A673 (cell line): ENCODE measurements around the gene NIP7. TPM values are rescaled to one million over a fixed set of nuclear protein-coding genes. Genes with fewer than 3 reads are reported as not detected.

Source experiments
- BruUV-seq: library from RNA; stranded (reverse); fragments of 400-500 nt; replicated peaks from 2 replicates; lab custom pipeline; 2021; lab: Mats Ljungman, UMichigan
- CTCF ChIA-PET: fragments of 300-600 bp; sonication (Branson Sonifier 250); formaldehyde crosslinking; loops from one replicate; lab custom pipeline; 2022; ENCODE audit warnings: antibody characterized with exemption; lab: Charles Lee
- POLR2A ChIA-PET: fragments of 300-600 bp; sonication (Branson Sonifier 250); formaldehyde crosslinking; loops from one replicate; lab custom pipeline; 2022; ENCODE audit warnings: antibody characterized with exemption; ENCODE audit not compliant: low non-redundant PET; lab: Charles Lee
- DNase-seq: peaks from one replicate; pipeline ENCODE4 v3.0.0-alpha.2; 2015; ENCODE audit warnings: low spot score
- H3K27ac ChIP-seq: fragments of 200-600 bp; sonication (generic); 2 replicates; pipeline ENCODE4 v1.5.1; 2016; ENCODE audit warnings: mixed run types, low read depth, mild to moderate bottlenecking, mixed read lengths, antibody characterized with exemption, low read length; ENCODE audit not compliant: poor library complexity, severe bottlenecking
- H3K27me3 ChIP-seq: fragments of 200-600 bp; sonication (generic); replicated peaks from 2 replicates; pipeline ENCODE4 v1.6.1; 2017; ENCODE audit warnings: mixed run types, low read depth, mild to moderate bottlenecking, mixed read lengths, antibody characterized with exemption, low read length; ENCODE audit not compliant: insufficient read depth, poor library complexity
- H3K36me3 ChIP-seq: fragments of 200-600 bp; sonication (generic); 2 replicates; pipeline ENCODE4 v1.6.1; 2016; ENCODE audit warnings: mixed run types, mild to moderate bottlenecking, mixed read lengths, antibody characterized with exemption, low read length; ENCODE audit not compliant: insufficient read depth, poor library complexity, severe bottlenecking
- H3K4me1 ChIP-seq: fragments of 200-600 bp; sonication (generic); 2 replicates; pipeline ENCODE4 v1.6.1; 2017; ENCODE audit warnings: mixed run types, mild to moderate bottlenecking, mixed read lengths, antibody characterized with exemption, low read length; ENCODE audit not compliant: insufficient read depth, poor library complexity, severe bottlenecking
- H3K4me3 ChIP-seq: fragments of 200-600 bp; sonication (generic); 2 replicates; pipeline ENCODE4 v1.5.1; 2016; ENCODE audit warnings: low read depth, mixed run types, mild to moderate bottlenecking, mixed read lengths, low read length; ENCODE audit not compliant: poor library complexity, severe bottlenecking
- H3K9me3 ChIP-seq: fragments of 200-600 bp; sonication (generic); 2 replicates; pipeline ENCODE4 v1.6.1; 2016; ENCODE audit warnings: mixed run types, low read depth, mild to moderate bottlenecking, mixed read lengths, antibody characterized with exemption, low read length; ENCODE audit not compliant: poor library complexity, severe bottlenecking
- EZH2 ChIP-seq: fragments of 200-600 bp; sonication (generic); IDR thresholded peaks from 2 replicates; pipeline ENCODE4 v1.6.1; 2017; ENCODE audit warnings: borderline replicate concordance, low read depth, mild to moderate bottlenecking, mixed read lengths, antibody characterized with exemption, low read length; ENCODE audit not compliant: poor library complexity, severe bottlenecking
- intact Hi-C: fragments of 100-400 bp; cut with micrococcal nuclease; formaldehyde crosslinking; loops from one replicate; pipeline ENCODE4 v1.10.0; 2022; ENCODE audit not compliant: unreplicated experiment
- total RNA-seq: library from RNA; stranded (reverse); gene quantifications from 2 replicates; pipeline ENCODE4 v1.2.3, GENCODE V29; 2021
- TF ChIP-seq, protein P1 (sequence below): fragments of 300-800, 200-600 bp; sonication (generic); conservative IDR thresholded peaks from 2 replicates; pipeline ENCODE4 v1.5.1; 2017; ENCODE audit warnings: low read depth, mild to moderate bottlenecking, antibody characterized with exemption, low read length, moderate library complexity, mixed read lengths

NIP7 gene
- total RNA-seq, 1 experiment from 2014 or later: 66.4 TPM

DNA sequence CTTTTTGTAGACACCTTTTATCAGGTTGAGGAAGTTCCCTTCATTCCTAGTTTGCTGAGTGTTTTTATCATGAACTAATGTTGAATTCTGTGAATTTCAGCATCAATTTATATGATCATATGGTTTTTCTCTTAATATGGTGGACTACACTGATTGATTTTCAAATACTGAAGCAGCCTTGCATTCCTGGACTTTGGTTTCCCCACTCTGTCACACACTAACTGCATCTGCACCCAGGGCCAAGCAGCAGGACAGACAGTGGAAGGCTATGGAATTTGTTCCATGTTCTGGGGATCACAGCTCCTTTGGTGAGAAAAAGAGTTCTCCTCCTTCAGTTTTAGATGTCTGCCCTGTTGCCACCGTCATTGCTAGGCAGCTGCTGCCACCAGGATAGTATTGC, 38.5 kb downstream of the NIP7 start:
- BruUV-seq: no TSS peak
- no peak for DNase-seq
- no peak overlapping the region for H3K4me3 ChIP-seq
- H3K9me3 ChIP-seq: no peaks in the 10 kb centered on the region
- no peaks in the 10 kb centered on the region for H3K4me1 ChIP-seq
- ChIA-PET POLR2A (no interaction called here), CTCF (no interaction called here)
- no peak overlapping the region for H3K27ac ChIP-seq
- intact Hi-C loops: no loop called here
- peaks cover 58% of the 10 kb centered on the region for H3K36me3 ChIP-seq
- TF ChIP-seq, protein P1, sequence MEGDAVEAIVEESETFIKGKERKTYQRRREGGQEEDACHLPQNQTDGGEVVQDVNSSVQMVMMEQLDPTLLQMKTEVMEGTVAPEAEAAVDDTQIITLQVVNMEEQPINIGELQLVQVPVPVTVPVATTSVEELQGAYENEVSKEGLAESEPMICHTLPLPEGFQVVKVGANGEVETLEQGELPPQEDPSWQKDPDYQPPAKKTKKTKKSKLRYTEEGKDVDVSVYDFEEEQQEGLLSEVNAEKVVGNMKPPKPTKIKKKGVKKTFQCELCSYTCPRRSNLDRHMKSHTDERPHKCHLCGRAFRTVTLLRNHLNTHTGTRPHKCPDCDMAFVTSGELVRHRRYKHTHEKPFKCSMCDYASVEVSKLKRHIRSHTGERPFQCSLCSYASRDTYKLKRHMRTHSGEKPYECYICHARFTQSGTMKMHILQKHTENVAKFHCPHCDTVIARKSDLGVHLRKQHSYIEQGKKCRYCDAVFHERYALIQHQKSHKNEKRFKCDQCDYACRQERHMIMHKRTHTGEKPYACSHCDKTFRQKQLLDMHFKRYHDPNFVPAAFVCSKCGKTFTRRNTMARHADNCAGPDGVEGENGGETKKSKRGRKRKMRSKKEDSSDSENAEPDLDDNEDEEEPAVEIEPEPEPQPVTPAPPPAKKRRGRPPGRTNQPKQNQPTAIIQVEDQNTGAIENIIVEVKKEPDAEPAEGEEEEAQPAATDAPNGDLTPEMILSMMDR: no peak
- TF ChIP-seq EZH2: no peak
- no peaks in the 10 kb centered on the region for H3K27me3 ChIP-seq

GRCh38 chr16:69378760-69379159, 39.2 kb downstream of the NIP7 start:
- Histone ChIP-seq H3K9me3 (no peaks in the 10 kb centered on the region), H3K4me1 (peaks cover 2% of the 10 kb centered on the region), H3K36me3 (peaks cover 65% of the 10 kb centered on the region), H3K27me3 (no peaks in the 10 kb centered on the region), H3K27ac (no peak overlapping the region), H3K4me3 (no peak overlapping the region)
- DNase-seq: no peak
- TF ChIP-seq, protein P1: no peak
- no peak for TF ChIP-seq EZH2
- BruUV-seq: no TSS peak
- POLR2A ChIA-PET: no interaction called here
- CTCF ChIA-PET: interaction anchor here (0.6 kb wide), 1 partner anchor 48 kb away, joined by 3 read pairs; no protein-coding TSS in a partner anchor
- intact Hi-C loops: no loop called here

DNA sequence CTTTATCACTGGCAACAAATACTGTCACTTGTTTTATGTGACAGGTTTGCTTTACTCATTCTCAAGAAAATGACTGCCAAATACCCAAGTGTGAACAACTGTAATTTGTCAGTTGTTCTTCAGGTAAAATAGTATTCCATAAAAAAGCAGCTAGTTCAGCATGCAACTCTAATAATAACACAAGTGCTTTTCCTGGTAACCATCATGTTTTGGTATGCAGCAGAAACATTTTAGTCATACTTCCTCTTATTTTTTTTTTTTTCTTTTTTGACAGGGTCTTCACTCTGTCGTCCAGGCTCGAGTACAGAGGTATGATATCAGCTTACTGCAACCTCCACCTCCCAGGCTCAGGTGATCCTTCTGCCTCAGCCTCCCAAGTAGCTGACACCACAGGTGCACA, 41.7 kb downstream of the NIP7 start:
- CTCF ChIA-PET: no interaction called here
- POLR2A ChIA-PET: no interaction called here
- no peak for DNase-seq
- TF ChIP-seq EZH2: no peak
- BruUV-seq: no TSS peak
- no peaks in the 10 kb centered on the region for H3K9me3 ChIP-seq
- no peak overlapping the region for H3K27ac ChIP-seq
- H3K4me3 ChIP-seq: no peak overlapping the region
- intact Hi-C loops: no loop called here
- peaks cover 12% of the 10 kb centered on the region for H3K4me1 ChIP-seq
- H3K27me3 ChIP-seq: no peaks in the 10 kb centered on the region
- peaks cover 60% of the 10 kb centered on the region for H3K36me3 ChIP-seq

DNA sequence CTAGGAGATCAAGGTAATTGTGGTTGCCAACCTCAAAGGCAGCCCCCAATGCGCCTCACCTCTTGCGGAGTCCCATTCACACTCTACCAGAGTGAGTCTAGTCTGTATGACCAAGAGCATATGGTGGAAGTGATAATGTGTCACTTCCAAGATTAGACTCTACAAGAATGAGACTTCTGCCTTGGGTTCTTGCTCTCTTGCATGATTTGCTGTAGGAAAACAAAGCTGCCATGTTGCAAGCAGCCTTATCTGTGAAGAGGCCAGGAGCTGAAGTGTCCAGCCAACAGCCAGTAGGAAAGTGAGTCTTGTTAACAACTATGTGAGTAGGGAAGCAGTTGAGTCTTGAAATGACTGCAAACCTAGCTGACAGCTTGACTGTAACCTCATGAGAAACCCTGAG, 42.8 kb downstream of the NIP7 start:
- Histone ChIP-seq H3K36me3 (peaks cover 60% of the 10 kb centered on the region), H3K9me3 (no peaks in the 10 kb centered on the region), H3K4me3 (no peak overlapping the region), H3K27ac (no peak overlapping the region), H3K27me3 (no peaks in the 10 kb centered on the region), H3K4me1 (peaks cover 12% of the 10 kb centered on the region)
- TF ChIP-seq, protein P1: no peak
- TF ChIP-seq EZH2: no peak
- no peak for DNase-seq
- intact Hi-C loops: no loop called here
- ChIA-PET CTCF (no interaction called here), POLR2A (no interaction called here)
- BruUV-seq: no TSS peak
